HG03342 (cell line): ENCODE results near the gene JPH2.

ENCODE experiments used
- ATAC-seq: cut with Tn5 transposase; IDR thresholded peaks from one replicate; pipeline ENCODE4 v1.9.1; 2021; ENCODE audit warnings: mild to moderate bottlenecking, moderate library complexity; ENCODE audit not compliant: unreplicated experiment

The JPH2 gene

GRCh38 chr20:44106615-44107014, 80.4 kb downstream of the JPH2 start:
- no peak for ATAC-seq

- no peak for ATAC-seq
These were observed 82.0 kb downstream of the JPH2 start for GRCh38 chr20:44104798-44105517.

- ATAC-seq = no peak
These were observed 84.4 kb downstream of the JPH2 start for GRCh38 chr20:44102582-44102981.

GRCh38 chr20:44099832-44100231, 87.2 kb downstream of the JPH2 start:
- ATAC-seq = no peak

GRCh38 chr20:44098657-44099056, 88.3 kb downstream of the JPH2 start:
- ATAC-seq = no peak

GRCh38 chr20:44098256-44098630, 88.7 kb downstream of the JPH2 start:
- ATAC-seq = no peak

- ATAC-seq = no peak
These were observed 89.3 kb downstream of the JPH2 start for GRCh38 chr20:44097521-44098255.

- no peak for ATAC-seq
These were observed 91.2 kb downstream of the JPH2 start for GRCh38 chr20:44095831-44096230.

GRCh38 chr20:44093249-44093582, 93.8 kb downstream of the JPH2 start:
- ATAC-seq = no peak

GRCh38 chr20:44092551-44093248, 94.3 kb downstream of the JPH2 start:
- ATAC-seq = no peak

GRCh38 chr20:44091026-44091425, 96.0 kb downstream of the JPH2 start:
- no peak for ATAC-seq

- no peak for ATAC-seq
These were observed 96.9 kb downstream of the JPH2 start for GRCh38 chr20:44089987-44090674.

GRCh38 chr20:44087857-44088120, 99.2 kb downstream of the JPH2 start:
- no peak for ATAC-seq

GRCh38 chr20:44087051-44087856, 99.7 kb downstream of the JPH2 start:
- no peak for ATAC-seq

- ATAC-seq = no peak
These were observed 101.2 kb downstream of the JPH2 start for GRCh38 chr20:44085616-44086434.

GRCh38 chr20:44084891-44085290, 102.1 kb downstream of the JPH2 start:
- no peak for ATAC-seq

- no peak for ATAC-seq
These were observed 102.5 kb downstream of the JPH2 start for GRCh38 chr20:44084439-44084838.

- ATAC-seq = no peak
These were observed 103.6 kb downstream of the JPH2 start for GRCh38 chr20:44083220-44083933.

- ATAC-seq = no peak
These were observed 105.1 kb downstream of the JPH2 start for GRCh38 chr20:44081888-44082287.
